Gastrocnemius medialis (tissue), 4 donors: ENCODE results near the gene SERPINA6.

Source experiments
- POLR2A ChIP-seq, 2 donors: fragments of 450-650 bp; IDR thresholded peaks; one replicate each; pipeline ENCODE4 v1.6.1; 2017; ENCODE audit warnings: antibody characterized with exemption in 2 of 2, mild to moderate bottlenecking in 2 of 2, moderate library complexity in 2 of 2
- TF ChIP-seq, protein P1 (sequence below), 5 experiments: fragments of 450-650 bp in 3 of 5; fragments of 200-600 bp in 2 of 5; sonication (generic) in 2 of 5; IDR thresholded peaks in 4 of 5; conservative IDR thresholded peaks in 1 of 5; 1 replicate in 4 of 5; 2 replicates in 1 of 5; pipeline ENCODE4 v1.5.1; 2016 to 2019; ENCODE audit warnings: antibody characterized with exemption in 5 of 5, mild to moderate bottlenecking in 3 of 5, moderate library complexity in 3 of 5

DNA sequence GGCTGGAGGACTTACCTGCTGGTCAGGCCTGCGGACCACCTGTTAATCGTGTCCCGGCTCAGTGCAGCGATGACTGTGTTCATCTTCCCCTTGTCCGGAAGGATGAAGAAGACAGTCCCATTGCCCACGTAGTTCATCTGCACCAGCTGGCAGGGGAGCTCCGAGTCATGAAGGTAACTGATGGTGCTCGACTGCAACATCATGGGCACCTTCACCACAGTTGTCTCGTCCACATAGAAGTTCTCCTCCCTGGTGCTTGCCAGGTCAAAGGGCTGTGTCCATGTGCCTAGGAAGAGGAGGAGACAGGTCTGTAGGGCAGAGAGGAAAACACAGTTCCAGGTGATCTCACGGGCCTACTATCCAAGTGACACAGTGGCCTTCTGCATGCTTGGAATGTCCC lies 13.4 kb downstream of the SERPINA6 start:
- TF ChIP-seq, protein P1, sequence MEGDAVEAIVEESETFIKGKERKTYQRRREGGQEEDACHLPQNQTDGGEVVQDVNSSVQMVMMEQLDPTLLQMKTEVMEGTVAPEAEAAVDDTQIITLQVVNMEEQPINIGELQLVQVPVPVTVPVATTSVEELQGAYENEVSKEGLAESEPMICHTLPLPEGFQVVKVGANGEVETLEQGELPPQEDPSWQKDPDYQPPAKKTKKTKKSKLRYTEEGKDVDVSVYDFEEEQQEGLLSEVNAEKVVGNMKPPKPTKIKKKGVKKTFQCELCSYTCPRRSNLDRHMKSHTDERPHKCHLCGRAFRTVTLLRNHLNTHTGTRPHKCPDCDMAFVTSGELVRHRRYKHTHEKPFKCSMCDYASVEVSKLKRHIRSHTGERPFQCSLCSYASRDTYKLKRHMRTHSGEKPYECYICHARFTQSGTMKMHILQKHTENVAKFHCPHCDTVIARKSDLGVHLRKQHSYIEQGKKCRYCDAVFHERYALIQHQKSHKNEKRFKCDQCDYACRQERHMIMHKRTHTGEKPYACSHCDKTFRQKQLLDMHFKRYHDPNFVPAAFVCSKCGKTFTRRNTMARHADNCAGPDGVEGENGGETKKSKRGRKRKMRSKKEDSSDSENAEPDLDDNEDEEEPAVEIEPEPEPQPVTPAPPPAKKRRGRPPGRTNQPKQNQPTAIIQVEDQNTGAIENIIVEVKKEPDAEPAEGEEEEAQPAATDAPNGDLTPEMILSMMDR (IDR thresholded peaks at IDR 0.05 in 4 of 5, conservative IDR thresholded peaks at IDR 0.05 in 1 of 5), result no peak
- no peak for TF ChIP-seq POLR2A (IDR thresholded peaks at IDR 0.05)
